Measurements from ENCODE around the gene KANSL3.
"Not testable (repeated sequence)": the region's sequence is repeated elsewhere in the genome, so short reads cannot be mapped to it uniquely, and the experiment has no call there.

The KANSL3 gene

GRCh38 chr2:96553957-96554292 is 84.2 kb downstream of the KANSL3 start:
- not testable (repeated sequence) for H3K4me3 ChIP-seq (ENCODE audit: insufficient read depth, low read depth, low read length, poor library complexity, severe bottlenecking); DNase-seq; H3K27me3 ChIP-seq (replicated peaks; ENCODE audit: control insufficient read depth, insufficient read depth, low read length, poor library complexity, severe bottlenecking); H3K27ac ChIP-seq (ENCODE audit: insufficient read depth, low read length, poor library complexity, severe bottlenecking); H3K9me3 ChIP-seq (ENCODE audit: control insufficient read depth, low read length); H3K4me1 ChIP-seq (ENCODE audit: control insufficient read depth, insufficient read depth, low read length, poor library complexity, severe bottlenecking)
- peaks cover 39% of the 10 kb centered on the region for H3K36me3 ChIP-seq (ENCODE audit: control insufficient read depth, insufficient read depth, low read length)

- peaks cover 45% of the 10 kb centered on the region for H3K36me3 ChIP-seq (ENCODE audit: control insufficient read depth, insufficient read depth, low read length)
- no peak overlapping the region for H3K27ac ChIP-seq (ENCODE audit: insufficient read depth, low read length, poor library complexity, severe bottlenecking)
- H3K27me3 ChIP-seq (replicated peaks; ENCODE audit: control insufficient read depth, insufficient read depth, low read length, poor library complexity, severe bottlenecking), result no peaks in the 10 kb centered on the region
- no peak for DNase-seq
- H3K4me1 ChIP-seq (ENCODE audit: control insufficient read depth, insufficient read depth, low read length, poor library complexity, severe bottlenecking), result no peaks in the 10 kb centered on the region
- no peaks in the 10 kb centered on the region for H3K9me3 ChIP-seq (ENCODE audit: control insufficient read depth, low read length)
- no peak overlapping the region for H3K4me3 ChIP-seq (ENCODE audit: insufficient read depth, low read depth, low read length, poor library complexity, severe bottlenecking)
These were observed 84.7 kb downstream of the KANSL3 start for GRCh38 chr2:96553176-96553956.

GRCh38 chr2:96552315-96553175 is 85.6 kb downstream of the KANSL3 start:
- no peak for DNase-seq

GRCh38 chr2:96551605-96552314 is 86.4 kb downstream of the KANSL3 start:
- H3K9me3 ChIP-seq (ENCODE audit: control insufficient read depth, low read length), result no peaks in the 10 kb centered on the region
- no peak overlapping the region for H3K27ac ChIP-seq (ENCODE audit: insufficient read depth, low read length, poor library complexity, severe bottlenecking)
- DNase-seq, result no peak
- H3K27me3 ChIP-seq (replicated peaks; ENCODE audit: control insufficient read depth, insufficient read depth, low read length, poor library complexity, severe bottlenecking), result no peaks in the 10 kb centered on the region
- peaks cover 6% of the 10 kb centered on the region for H3K4me1 ChIP-seq (ENCODE audit: control insufficient read depth, insufficient read depth, low read length, poor library complexity, severe bottlenecking)
- no peak overlapping the region for H3K4me3 ChIP-seq (ENCODE audit: insufficient read depth, low read depth, low read length, poor library complexity, severe bottlenecking)
- peaks cover 50% of the 10 kb centered on the region for H3K36me3 ChIP-seq (ENCODE audit: control insufficient read depth, insufficient read depth, low read length)

More at GRCh38 chr2:96552315-96553175, 85.6 kb downstream of the KANSL3 start:
- Histone ChIP-seq H3K27ac (ENCODE audit: insufficient read depth, low read length, poor library complexity, severe bottlenecking) (no peak overlapping the region), H3K27me3 (replicated peaks; ENCODE audit: control insufficient read depth, insufficient read depth, low read length, poor library complexity, severe bottlenecking) (no peaks in the 10 kb centered on the region), H3K4me3 (ENCODE audit: insufficient read depth, low read depth, low read length, poor library complexity, severe bottlenecking) (no peak overlapping the region), H3K36me3 (ENCODE audit: control insufficient read depth, insufficient read depth, low read length) (peaks cover 50% of the 10 kb centered on the region), H3K9me3 (ENCODE audit: control insufficient read depth, low read length) (no peaks in the 10 kb centered on the region), H3K4me1 (ENCODE audit: control insufficient read depth, insufficient read depth, low read length, poor library complexity, severe bottlenecking) (no peaks in the 10 kb centered on the region)

- DNase-seq, result no peak
- H3K27me3 ChIP-seq (replicated peaks; ENCODE audit: control insufficient read depth, insufficient read depth, low read length, poor library complexity, severe bottlenecking), result no peaks in the 10 kb centered on the region
- peaks cover 50% of the 10 kb centered on the region for H3K36me3 ChIP-seq (ENCODE audit: control insufficient read depth, insufficient read depth, low read length)
- no peaks in the 10 kb centered on the region for H3K9me3 ChIP-seq (ENCODE audit: control insufficient read depth, low read length)
- no peak overlapping the region for H3K4me3 ChIP-seq (ENCODE audit: insufficient read depth, low read depth, low read length, poor library complexity, severe bottlenecking)
- H3K4me1 ChIP-seq (ENCODE audit: control insufficient read depth, insufficient read depth, low read length, poor library complexity, severe bottlenecking), result peaks cover 13% of the 10 kb centered on the region
- H3K27ac ChIP-seq (ENCODE audit: insufficient read depth, low read length, poor library complexity, severe bottlenecking), result no peak overlapping the region
These were observed 87.1 kb downstream of the KANSL3 start for GRCh38 chr2:96550787-96551604.

GRCh38 chr2:96549967-96550786 is 87.9 kb downstream of the KANSL3 start:
- H3K36me3 ChIP-seq (ENCODE audit: control insufficient read depth, insufficient read depth, low read length), result peaks cover 50% of the 10 kb centered on the region
- no peak for DNase-seq
- H3K9me3 ChIP-seq (ENCODE audit: control insufficient read depth, low read length), result no peaks in the 10 kb centered on the region
- H3K4me3 ChIP-seq (ENCODE audit: insufficient read depth, low read depth, low read length, poor library complexity, severe bottlenecking), result no peak overlapping the region
- no peaks in the 10 kb centered on the region for H3K27me3 ChIP-seq (replicated peaks; ENCODE audit: control insufficient read depth, insufficient read depth, low read length, poor library complexity, severe bottlenecking)
- H3K4me1 ChIP-seq (ENCODE audit: control insufficient read depth, insufficient read depth, low read length, poor library complexity, severe bottlenecking), result peaks cover 20% of the 10 kb centered on the region
- H3K27ac ChIP-seq (ENCODE audit: insufficient read depth, low read length, poor library complexity, severe bottlenecking), result no peak overlapping the region

- H3K4me3 ChIP-seq (ENCODE audit: insufficient read depth, low read depth, low read length, poor library complexity, severe bottlenecking), result no peak overlapping the region
- no peaks in the 10 kb centered on the region for H3K9me3 ChIP-seq (ENCODE audit: control insufficient read depth, low read length)
- H3K4me1 ChIP-seq (ENCODE audit: control insufficient read depth, insufficient read depth, low read length, poor library complexity, severe bottlenecking), result peaks cover 24% of the 10 kb centered on the region
These were observed 88.7 kb downstream of the KANSL3 start for GRCh38 chr2:96549466-96549785.

GRCh38 chr2:96548558-96549465 is 89.3 kb downstream of the KANSL3 start:
- no peaks in the 10 kb centered on the region for H3K9me3 ChIP-seq (ENCODE audit: control insufficient read depth, low read length)
- H3K27ac ChIP-seq (ENCODE audit: insufficient read depth, low read length, poor library complexity, severe bottlenecking), result no peak overlapping the region
- no peaks in the 10 kb centered on the region for H3K27me3 ChIP-seq (replicated peaks; ENCODE audit: control insufficient read depth, insufficient read depth, low read length, poor library complexity, severe bottlenecking)
- H3K4me1 ChIP-seq (ENCODE audit: control insufficient read depth, insufficient read depth, low read length, poor library complexity, severe bottlenecking), result peaks cover 24% of the 10 kb centered on the region
- H3K4me3 ChIP-seq (ENCODE audit: insufficient read depth, low read depth, low read length, poor library complexity, severe bottlenecking), result no peak overlapping the region
- no peak for DNase-seq
- peaks cover 52% of the 10 kb centered on the region for H3K36me3 ChIP-seq (ENCODE audit: control insufficient read depth, insufficient read depth, low read length)

More at GRCh38 chr2:96549466-96549785, 88.7 kb downstream of the KANSL3 start:
- Histone ChIP-seq H3K27ac (ENCODE audit: insufficient read depth, low read length, poor library complexity, severe bottlenecking) (no peak overlapping the region), H3K27me3 (replicated peaks; ENCODE audit: control insufficient read depth, insufficient read depth, low read length, poor library complexity, severe bottlenecking) (no peaks in the 10 kb centered on the region), H3K36me3 (ENCODE audit: control insufficient read depth, insufficient read depth, low read length) (peaks cover 50% of the 10 kb centered on the region)
- DNase-seq, result no peak
